Measurements from ENCODE around the gene TAL1. TPM values are rescaled to one million over a fixed set of nuclear protein-coding genes. Genes with fewer than 3 reads are reported as not detected.

The TAL1 gene
- total and polyA plus RNA-seq, 2 donors (not counting 3 experiments of a cell fraction or from before 2014, with no cell fraction given) = 36.7 to 52.4 TPM

GRCh38 chr1:47187231-47187925 is 44.6 kb downstream of the TAL1 start:
- ChIA-PET POLR2A (no interaction called here), CTCF (interaction anchor here (1.0 to 1.8 kb wide), 5 partner anchors 8 to 245 kb away, joined by 3 to 13 read pairs (median 3); no protein-coding TSS in a partner anchor)
- BruUV-seq (replicated peaks) = no TSS peak
- DNase-seq (ENCODE audit: low read depth, low spot score) (no peak), FAIRE-seq (no peak)
- no peaks in the 10 kb centered on the region for H3K27me3 ChIP-seq (ENCODE audit: control insufficient read depth in 2 of 2, insufficient read depth in 2 of 2, low read length in 2 of 2)
- dilution Hi-C loops (cut with MboI; ENCODE audit: extremely low pct_ligation_motif_present, low sequenced_read_pairs) (no loop called here), intact Hi-C loops (cut with micrococcal nuclease) (no loop called here)
- H3K9me1 ChIP-seq (replicated peaks; ENCODE audit: control insufficient read depth, extremely low read depth, insufficient read depth, low read length) = no peaks in the 10 kb centered on the region
- no peak overlapping the region for H3K9ac ChIP-seq (replicated peaks; ENCODE audit: extremely low read depth, insufficient read depth, low read length)
- H3K79me2 ChIP-seq (ENCODE audit: control insufficient read depth, insufficient read depth, low read length) = no peaks in the 10 kb centered on the region
- no peaks in the 10 kb centered on the region for H4K20me1 ChIP-seq (replicated peaks; ENCODE audit: control insufficient read depth, extremely low read depth, insufficient read depth, low read length)
- no peak overlapping the region for H3K27ac ChIP-seq (ENCODE audit: insufficient read depth, low read depth, low read length)
- H3K4me3 ChIP-seq (replicated peaks in 1 of 3; ENCODE audit: insufficient read depth in 1 of 3, low read depth in 1 of 3, low read length in 3 of 3) = no peak overlapping the region
- H3K9me3 ChIP-seq (replicated peaks; ENCODE audit: control insufficient read depth, insufficient read depth, low read length) = no peaks in the 10 kb centered on the region
- H3K4me2 ChIP-seq (ENCODE audit: insufficient read depth, low read length) = no peak overlapping the region
- H2AFZ ChIP-seq (ENCODE audit: low read depth, low read length) = no peak overlapping the region
- no peaks in the 10 kb centered on the region for H3K36me3 ChIP-seq (ENCODE audit: control insufficient read depth in 2 of 2, extremely low read depth in 1 of 2, insufficient read depth in 2 of 2, low read length in 2 of 2)
- H3K4me1 ChIP-seq (ENCODE audit: control insufficient read depth, extremely low read depth, insufficient read depth, low read length) = peaks cover 9% of the 10 kb centered on the region
- TF ChIP-seq CTCF (IDR thresholded peaks at IDR 0.05; ENCODE audit: extremely low read depth in 1 of 2, insufficient read depth in 1 of 2, low read depth in 1 of 2, low read length in 2 of 2) (no peak), POLR2A (IDR thresholded peaks at IDR 0.05; ENCODE audit: low read depth, low read length) (no peak), FOS (IDR thresholded peaks at IDR 0.05; ENCODE audit: borderline replicate concordance, insufficient read depth, low read length) (no peak)
